H9 (cell line): ENCODE measurements around the gene KCNMA1. TPM values are rescaled to one million over a fixed set of nuclear protein-coding genes. Genes with fewer than 3 reads are reported as not detected.

ENCODE experiments used
- DNase-seq: peaks from one replicate; pipeline ENCODE4 v3.0.0-alpha.2; 2017
- H2AFZ ChIP-seq: one replicate; pipeline ENCODE4 v1.6.1; 2013; ENCODE audit warnings: mild to moderate bottlenecking, low read length, control low read depth, moderate library complexity
- H2AK5ac ChIP-seq: 2 replicates; pipeline ENCODE4 v1.6.1; 2013; ENCODE audit warnings: low read length, control low read depth, mixed read lengths; ENCODE audit not compliant: insufficient read length
- H2BK120ac ChIP-seq: one replicate; pipeline ENCODE4 v1.6.1; 2013; ENCODE audit warnings: low read depth, mild to moderate bottlenecking, low read length, control low read depth, inconsistent platforms; ENCODE audit not compliant: poor library complexity, severe bottlenecking
- H2BK12ac ChIP-seq: 2 replicates; pipeline ENCODE4 v1.6.1; 2013; ENCODE audit warnings: low read length, control low read depth, mixed read lengths, low read depth; ENCODE audit not compliant: insufficient read length
- H2BK15ac ChIP-seq: 2 replicates; pipeline ENCODE4 v1.6.1; 2013; ENCODE audit warnings: low read depth, low read length, control low read depth
- H2BK20ac ChIP-seq: one replicate; pipeline ENCODE4 v1.6.1; 2013; ENCODE audit warnings: low read depth, mild to moderate bottlenecking, low read length, control low read depth, inconsistent platforms; ENCODE audit not compliant: poor library complexity, severe bottlenecking
- H2BK5ac ChIP-seq: 2 replicates; pipeline ENCODE4 v1.6.1; 2013; ENCODE audit warnings: low read length, control low read depth, mixed read lengths; ENCODE audit not compliant: insufficient read length
- H3K14ac ChIP-seq: 2 replicates; pipeline ENCODE4 v1.6.1; 2013; ENCODE audit warnings: low read length, control low read depth; ENCODE audit not compliant: insufficient read depth
- H3K18ac ChIP-seq: 2 replicates; pipeline ENCODE4 v1.6.1; 2013; ENCODE audit warnings: low read depth, mild to moderate bottlenecking, mixed read lengths, low read length, control low read depth; ENCODE audit not compliant: insufficient read length
- H3K23ac ChIP-seq: 2 replicates; pipeline ENCODE4 v1.6.1; 2013; ENCODE audit warnings: low read length, control low read depth, mixed read lengths, low read depth; ENCODE audit not compliant: insufficient read length
- H3K23me2 ChIP-seq: 2 replicates; pipeline ENCODE4 v1.6.1; 2013; ENCODE audit warnings: low read depth, mild to moderate bottlenecking, mixed read lengths, low read length, control low read depth; ENCODE audit not compliant: insufficient read length, poor library complexity, severe bottlenecking
- H3K27ac ChIP-seq: 2 replicates; pipeline ENCODE4 v1.5.1; 2013; ENCODE audit warnings: low read length, control low read depth, mixed read lengths, low read depth; ENCODE audit not compliant: insufficient read length
- H3K27me3 ChIP-seq: 2 replicates; pipeline ENCODE4 v1.6.1; 2013; ENCODE audit warnings: low read length, control low read depth, inconsistent platforms; ENCODE audit not compliant: insufficient read depth
- H3K4ac ChIP-seq: 2 replicates; pipeline ENCODE4 v1.6.1; 2013; ENCODE audit warnings: low read depth, mild to moderate bottlenecking, control low read depth, inconsistent platforms, low read length, moderate library complexity
- H3K4me1 ChIP-seq: 2 replicates; pipeline ENCODE4 v1.6.1; 2013; ENCODE audit warnings: low read length, control low read depth, inconsistent platforms; ENCODE audit not compliant: insufficient read depth
- H3K4me2 ChIP-seq: 2 replicates; pipeline ENCODE4 v1.6.1; 2013; ENCODE audit warnings: low read length, control low read depth, mixed read lengths; ENCODE audit not compliant: insufficient read length, insufficient read depth
- H3K56ac ChIP-seq: 2 replicates; pipeline ENCODE4 v1.6.1; 2013; ENCODE audit warnings: low read depth, mild to moderate bottlenecking, mixed read lengths, low read length, control low read depth; ENCODE audit not compliant: insufficient read length
- H3K79me1 ChIP-seq: 2 replicates; pipeline ENCODE4 v1.6.1; 2013; ENCODE audit warnings: low read depth, mild to moderate bottlenecking, moderate library complexity, low read length, control low read depth, inconsistent platforms; ENCODE audit not compliant: insufficient read depth, poor library complexity, severe bottlenecking
- H3K79me2 ChIP-seq: 2 replicates; pipeline ENCODE4 v1.6.1; 2013; ENCODE audit warnings: low read length, control low read depth, inconsistent platforms; ENCODE audit not compliant: insufficient read depth
- H3K9ac ChIP-seq: 2 replicates; pipeline ENCODE4 v1.6.1; 2013; ENCODE audit warnings: low read length, control low read depth, mixed read lengths; ENCODE audit not compliant: insufficient read length; ENCODE audit errors: extremely low read depth
- H3K9me3 ChIP-seq: one replicate; pipeline ENCODE4 v1.6.1; 2013; ENCODE audit warnings: low read depth, low read length, inconsistent platforms; ENCODE audit not compliant: control insufficient read depth
- H3T11ph ChIP-seq: one replicate; pipeline ENCODE4 v1.6.1; 2013; ENCODE audit warnings: mild to moderate bottlenecking, low read length, control low read depth, inconsistent platforms
- H4K20me1 ChIP-seq: one replicate; pipeline ENCODE4 v1.6.1; 2013; ENCODE audit not compliant: control insufficient read depth, insufficient read length, insufficient read depth
- H4K5ac ChIP-seq: 2 replicates; pipeline ENCODE4 v1.6.1; 2013; ENCODE audit warnings: low read depth, mild to moderate bottlenecking, mixed read lengths, low read length, control low read depth; ENCODE audit not compliant: insufficient read length
- H4K8ac ChIP-seq: replicated peaks from 2 replicates; pipeline ENCODE4 v1.6.1; 2013; ENCODE audit warnings: low read length, control low read depth, mixed read lengths, low read depth; ENCODE audit not compliant: insufficient read length
- H4K91ac ChIP-seq: 2 replicates; pipeline ENCODE4 v1.6.1; 2013; ENCODE audit warnings: low read depth, mild to moderate bottlenecking, moderate library complexity, mixed read lengths, low read length, control low read depth; ENCODE audit not compliant: insufficient read length
- H3K27ac Mint-ChIP-seq, 3 experiments: 2 replicates in 2 of 3; 3 replicates in 1 of 3; pipeline ENCODE4 v1.8.0; 2020 to 2021; ENCODE audit warnings: mixed read lengths in 3 of 3, mild to moderate bottlenecking in 1 of 3, moderate library complexity in 1 of 3
- H3K27me3 Mint-ChIP-seq: 2 replicates; pipeline ENCODE4 v1.8.0; 2021; ENCODE audit warnings: low read depth, mild to moderate bottlenecking, moderate library complexity, mixed read lengths
- H3K36me3 Mint-ChIP-seq, 3 experiments: 2 replicates in 2 of 3; 3 replicates in 1 of 3; pipeline ENCODE4 v1.8.0; 2020 to 2021; ENCODE audit warnings: low read depth in 3 of 3, mixed read lengths in 3 of 3; ENCODE audit not compliant: insufficient read depth in 1 of 3
- H3K4me1 Mint-ChIP-seq, 2 experiments: 2 replicates each; pipeline ENCODE4 v1.8.0; 2020; ENCODE audit warnings: mixed read lengths in 2 of 2
- H3K4me3 Mint-ChIP-seq, 2 experiments: 2 replicates in 1 of 2; 3 replicates in 1 of 2; pipeline ENCODE4 v1.8.0; 2020 to 2021; ENCODE audit warnings: mild to moderate bottlenecking in 2 of 2, mixed read lengths in 2 of 2, moderate library complexity in 1 of 2
- H3K9me3 Mint-ChIP-seq, 2 experiments: 2 replicates in 1 of 2; 3 replicates in 1 of 2; pipeline ENCODE4 v1.8.0; 2020; ENCODE audit warnings: mild to moderate bottlenecking in 2 of 2, mixed read lengths in 2 of 2, moderate library complexity in 1 of 2
- WGBS: extraction: QIAGEN DNeasy Blood & Tissue Kit; methylation state at CpG from one replicate; pipeline ENCODE4 v1.1.7; 2013; ENCODE audit warnings: missing lambda C conversion rate, low lambda C conversion rate, mixed read lengths; ENCODE audit not compliant: insufficient read length; ENCODE audit errors: extremely low coverage; 5-methylcytosine and 5-hydroxymethylcytosine counted together
- total RNA-seq: library from RNA; stranded (reverse); gene quantifications from 2 replicates; pipeline ENCODE4 v1.2.1, GENCODE V29; 2021
- TF ChIP-seq, protein P1 (sequence below): fragments of 200-600 bp; sonication (generic); conservative IDR thresholded peaks from 3 replicates; pipeline ENCODE4 v1.8.0; 2021; ENCODE audit warnings: antibody characterized with exemption, mild to moderate bottlenecking

KCNMA1 gene
- total RNA-seq, 1 experiment from 2014 or later: 2.0 TPM

DNA sequence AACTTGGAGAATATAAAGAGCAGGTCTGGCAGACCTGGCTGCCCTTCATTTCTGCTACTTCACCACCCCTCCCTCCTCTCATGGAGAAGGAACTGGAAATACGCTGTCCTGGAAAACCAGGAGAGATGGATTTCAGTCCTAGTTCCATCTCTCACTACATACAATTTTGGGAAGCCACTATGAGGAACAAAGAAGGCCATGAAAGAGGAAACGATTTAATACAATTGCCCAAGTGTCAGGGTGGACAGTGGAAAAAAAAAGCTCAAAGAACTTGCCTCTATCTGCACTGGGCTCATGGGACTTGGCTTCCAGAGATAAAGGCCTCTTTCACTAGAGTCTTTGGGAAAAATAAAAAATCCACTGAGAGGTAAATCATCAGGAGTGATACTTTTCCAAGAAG is 561.7 kb downstream of the KCNMA1 start:
- Histone ChIP-seq H4K20me1 (no peaks in the 10 kb centered on the region), H2BK120ac (no peak overlapping the region), H2BK5ac (no peak overlapping the region), H3K27me3 (no peaks in the 10 kb centered on the region), H4K91ac (no peak overlapping the region), H3K18ac (no peak overlapping the region), H3K23me2 (no peaks in the 10 kb centered on the region), H4K8ac (no peak overlapping the region), H2BK20ac (no peak overlapping the region), H2BK15ac (no peak overlapping the region), H3K27ac (no peak overlapping the region), H3K4me2 (no peak overlapping the region), H3K9me3 (no peaks in the 10 kb centered on the region), H2BK12ac (no peak overlapping the region), H3K79me1 (no peaks in the 10 kb centered on the region), H3K56ac (no peak overlapping the region), H3K4ac (no peak overlapping the region), H3K9ac (no peak overlapping the region), H2AFZ (no peak overlapping the region), H4K5ac (no peak overlapping the region), H2AK5ac (no peak overlapping the region), H3K14ac (no peak overlapping the region), H3K4me1 (peaks cover 5% of the 10 kb centered on the region), H3K23ac (no peak overlapping the region), H3T11ph (no peak overlapping the region), H3K79me2 (no peaks in the 10 kb centered on the region)
- Mint-ChIP-seq H3K4me3 (no peak overlapping the region), H3K27me3 (peaks cover 18% of the 10 kb centered on the region), H3K27ac (no peak overlapping the region), H3K4me1 (peaks cover 12 to 16% of the 10 kb centered on the region in 2 experiments), H3K9me3 (no peaks in the 10 kb centered on the region), H3K36me3 (no peaks in the 10 kb centered on the region)
- no CpG with 5 or more reads among the region's 2 CpGs for WGBS
- DNase-seq: no peak
- TF ChIP-seq, protein P1, sequence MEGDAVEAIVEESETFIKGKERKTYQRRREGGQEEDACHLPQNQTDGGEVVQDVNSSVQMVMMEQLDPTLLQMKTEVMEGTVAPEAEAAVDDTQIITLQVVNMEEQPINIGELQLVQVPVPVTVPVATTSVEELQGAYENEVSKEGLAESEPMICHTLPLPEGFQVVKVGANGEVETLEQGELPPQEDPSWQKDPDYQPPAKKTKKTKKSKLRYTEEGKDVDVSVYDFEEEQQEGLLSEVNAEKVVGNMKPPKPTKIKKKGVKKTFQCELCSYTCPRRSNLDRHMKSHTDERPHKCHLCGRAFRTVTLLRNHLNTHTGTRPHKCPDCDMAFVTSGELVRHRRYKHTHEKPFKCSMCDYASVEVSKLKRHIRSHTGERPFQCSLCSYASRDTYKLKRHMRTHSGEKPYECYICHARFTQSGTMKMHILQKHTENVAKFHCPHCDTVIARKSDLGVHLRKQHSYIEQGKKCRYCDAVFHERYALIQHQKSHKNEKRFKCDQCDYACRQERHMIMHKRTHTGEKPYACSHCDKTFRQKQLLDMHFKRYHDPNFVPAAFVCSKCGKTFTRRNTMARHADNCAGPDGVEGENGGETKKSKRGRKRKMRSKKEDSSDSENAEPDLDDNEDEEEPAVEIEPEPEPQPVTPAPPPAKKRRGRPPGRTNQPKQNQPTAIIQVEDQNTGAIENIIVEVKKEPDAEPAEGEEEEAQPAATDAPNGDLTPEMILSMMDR: no peak
